DMS153 treated with DMSO at 0.1 percent for 48 hours (cell line): ENCODE data around the gene NANP.
"Not testable (repeated sequence)": the region's sequence is repeated elsewhere in the genome, so short reads cannot be mapped to it uniquely, and the experiment has no call there.

Source experiments
- DNase-seq: peaks from one replicate; lab custom pipeline; 2025; ENCODE audit not compliant: unreplicated experiment; lab: John Stamatoyannopoulos, UW

NANP gene

DNA sequence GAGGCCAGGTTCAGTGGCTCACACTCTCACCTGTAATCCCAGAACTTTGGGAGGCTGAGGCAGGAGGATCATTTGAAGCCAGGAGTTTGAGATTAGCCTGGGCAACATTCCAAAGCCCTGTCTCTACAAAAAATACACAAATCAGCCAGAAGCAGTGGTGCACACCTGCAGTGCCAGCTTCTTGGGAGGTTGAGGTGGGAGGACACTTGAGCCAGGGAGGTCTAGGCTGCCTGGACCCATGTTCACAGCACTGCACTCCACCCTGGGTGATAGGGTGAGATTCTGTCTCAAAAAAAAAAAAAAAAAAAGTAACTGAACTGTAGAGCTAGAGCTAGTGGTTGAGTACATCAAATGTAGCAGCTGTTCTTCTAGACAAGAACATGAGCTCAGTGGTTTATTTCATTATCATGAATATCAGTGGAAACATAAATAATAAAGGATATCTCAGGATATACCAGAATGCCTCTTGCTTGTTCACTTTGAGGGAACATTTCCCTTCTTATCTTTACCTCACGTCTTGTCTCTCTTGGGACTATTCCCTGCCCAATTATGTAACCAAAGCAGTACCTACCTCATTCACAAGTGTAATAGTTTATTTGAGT is 17.6 kb downstream of the NANP start:
- DNase-seq = no peak

DNA sequence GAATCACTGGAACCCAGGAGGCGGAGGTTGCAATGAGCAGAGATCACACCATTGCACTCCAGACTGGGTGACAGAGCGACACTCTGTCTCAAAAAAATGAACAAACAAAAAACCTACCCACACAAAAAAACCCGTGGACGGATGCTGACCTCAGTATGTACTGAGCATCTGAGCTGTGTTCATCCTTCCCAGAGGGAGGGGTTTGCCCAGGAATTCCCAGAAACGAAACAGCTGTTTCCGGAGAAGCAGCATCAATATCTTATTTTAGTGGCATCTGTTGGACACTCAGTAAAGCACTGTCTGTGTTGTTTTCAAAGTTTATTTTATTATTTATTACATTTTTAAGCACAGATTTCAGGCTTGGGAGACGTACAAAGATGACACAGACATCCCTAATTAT is 18.7 kb downstream of the NANP start:
- no peak for DNase-seq

DNA sequence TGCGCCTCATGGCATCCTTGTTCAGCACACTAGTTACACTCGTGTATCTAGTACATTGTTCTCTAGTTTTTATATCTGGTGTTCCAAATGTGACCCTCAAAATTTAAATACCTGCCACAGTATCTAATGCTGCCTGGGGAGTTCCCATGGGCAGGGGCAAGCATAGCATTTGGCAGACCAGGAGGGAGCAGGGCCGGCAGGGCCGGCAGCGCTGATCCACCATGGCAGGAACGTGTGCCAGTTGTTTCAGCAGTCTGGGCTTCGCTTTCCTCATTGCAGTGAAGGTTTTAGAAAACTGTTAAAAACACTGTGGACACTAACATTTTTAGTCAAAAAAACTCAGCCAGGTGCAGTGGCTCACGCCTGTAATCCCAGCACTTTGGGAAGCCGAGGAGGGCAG is 19.2 kb downstream of the NANP start:
- DNase-seq = no peak

DNA sequence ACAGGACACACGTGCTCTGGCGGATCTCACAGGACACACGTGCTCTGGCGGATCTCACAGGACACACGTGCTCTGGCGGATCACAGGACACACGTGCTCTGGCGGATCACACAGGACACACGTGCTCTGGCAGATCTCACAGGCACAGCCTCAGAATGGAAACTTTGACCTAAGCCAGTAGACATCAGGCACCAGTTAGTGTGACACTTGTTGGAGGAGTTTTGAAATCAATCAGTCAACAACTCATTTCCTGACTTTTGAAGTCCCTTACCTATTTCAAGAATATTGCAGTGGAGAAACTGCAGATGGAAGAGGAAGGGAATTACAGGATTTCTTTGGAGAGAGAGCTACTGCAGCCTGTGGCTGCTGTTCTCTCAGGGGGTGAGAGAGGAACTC is 20.9 kb downstream of the NANP start:
- not testable (repeated sequence) for DNase-seq

DNA sequence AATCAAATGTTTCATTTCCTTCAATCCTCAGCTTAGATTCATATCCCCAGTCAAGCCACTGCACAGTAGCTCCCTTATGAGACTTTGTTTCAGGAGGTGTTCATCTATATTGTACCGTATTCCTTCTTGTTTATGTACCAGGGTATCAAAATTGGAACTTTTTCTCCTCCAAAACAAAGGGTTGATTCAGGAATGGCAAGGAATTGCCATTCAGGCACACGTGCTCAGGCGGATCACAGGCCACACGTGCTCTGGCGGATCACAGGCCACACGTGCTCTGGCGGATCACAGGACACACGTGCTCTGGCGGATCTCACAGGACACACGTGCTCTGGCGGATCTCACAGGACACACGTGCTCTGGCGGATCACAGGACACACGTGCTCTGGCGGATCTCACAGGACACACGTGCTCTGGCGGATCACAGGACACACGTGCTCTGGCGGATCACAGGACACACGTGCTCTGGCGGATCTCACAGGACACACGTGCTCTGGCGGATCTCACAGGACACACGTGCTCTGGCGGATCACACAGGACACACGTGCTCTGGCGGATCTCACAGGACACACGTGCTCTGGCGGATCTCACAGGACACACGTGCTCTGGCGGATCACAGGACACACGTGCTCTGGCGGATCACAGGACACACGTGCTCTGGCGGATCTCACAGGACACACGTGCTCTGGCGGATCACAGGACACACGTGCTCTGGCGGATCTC is 21.5 kb downstream of the NANP start:
- not testable (repeated sequence) for DNase-seq

DNA sequence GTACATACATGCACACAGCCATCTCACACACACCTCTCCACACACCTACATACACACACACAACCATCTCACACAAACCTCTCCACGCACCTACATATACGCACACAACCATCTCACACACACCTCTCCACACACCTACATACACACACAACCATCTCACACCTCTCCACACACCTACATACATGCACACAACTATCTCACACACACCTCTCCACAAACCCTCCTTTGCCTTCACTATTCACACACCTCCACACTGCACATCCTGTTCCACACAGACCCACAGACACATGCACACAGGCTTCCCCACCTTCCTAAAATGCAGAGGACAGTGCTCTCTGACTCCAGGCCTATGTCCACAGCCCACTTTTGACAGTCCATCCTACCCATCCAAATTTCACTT is 22.2 kb downstream of the NANP start:
- no peak for DNase-seq

DNA sequence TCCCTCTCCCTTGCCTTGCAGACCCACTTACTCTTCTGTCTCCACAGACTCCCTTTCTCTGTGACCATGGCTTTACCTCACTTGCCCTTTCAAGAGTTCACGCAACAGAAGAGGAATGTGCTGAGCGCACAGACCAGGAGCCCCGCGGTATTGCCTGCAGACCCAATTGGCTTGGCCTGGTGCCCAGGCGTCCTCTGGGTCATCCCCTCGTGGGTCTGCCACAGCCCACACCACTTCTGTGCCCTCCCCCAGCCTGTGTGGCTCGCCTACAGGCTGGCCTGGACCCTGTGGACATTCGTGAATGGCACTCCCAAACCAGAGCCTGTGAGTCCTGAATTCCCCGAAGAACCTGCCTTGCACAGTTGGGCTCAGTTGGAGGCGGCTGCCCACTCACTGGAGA is 23.2 kb downstream of the NANP start:
- DNase-seq = no peak

DNA sequence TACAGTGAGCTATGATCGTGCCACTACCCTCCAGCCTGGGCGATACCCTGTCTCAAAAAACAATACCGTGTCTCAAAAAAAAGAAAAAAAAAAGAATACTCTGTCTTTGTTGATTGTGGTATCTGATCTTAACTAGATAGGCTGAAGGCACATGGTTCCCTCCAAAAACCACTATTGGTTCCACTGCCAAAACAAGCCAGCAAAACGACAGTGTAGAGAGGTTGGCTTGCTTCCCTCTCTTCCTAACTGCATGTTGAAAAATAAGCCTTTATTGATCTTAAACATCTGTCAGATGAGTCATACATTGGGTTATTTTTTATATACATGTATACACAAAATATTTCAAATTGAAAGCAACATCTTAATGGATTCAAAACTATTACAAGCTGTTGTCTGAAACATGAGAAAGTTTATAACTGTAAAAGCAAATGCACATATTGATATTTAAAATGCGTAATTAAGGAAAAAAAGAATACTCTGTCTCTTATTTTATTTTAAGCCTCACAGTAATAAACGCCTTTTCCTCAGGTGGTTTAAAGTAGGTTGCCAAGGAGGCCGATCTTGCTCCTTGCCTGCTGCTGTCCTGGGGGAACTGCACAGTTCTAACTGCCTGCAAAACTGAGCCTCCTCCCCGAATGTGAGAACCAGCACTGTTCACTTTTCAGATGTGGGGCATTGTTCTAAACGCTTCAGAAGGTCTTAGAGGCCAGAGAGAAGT is 31.5 kb downstream of the NANP start:
- DNase-seq = no peak

DNA sequence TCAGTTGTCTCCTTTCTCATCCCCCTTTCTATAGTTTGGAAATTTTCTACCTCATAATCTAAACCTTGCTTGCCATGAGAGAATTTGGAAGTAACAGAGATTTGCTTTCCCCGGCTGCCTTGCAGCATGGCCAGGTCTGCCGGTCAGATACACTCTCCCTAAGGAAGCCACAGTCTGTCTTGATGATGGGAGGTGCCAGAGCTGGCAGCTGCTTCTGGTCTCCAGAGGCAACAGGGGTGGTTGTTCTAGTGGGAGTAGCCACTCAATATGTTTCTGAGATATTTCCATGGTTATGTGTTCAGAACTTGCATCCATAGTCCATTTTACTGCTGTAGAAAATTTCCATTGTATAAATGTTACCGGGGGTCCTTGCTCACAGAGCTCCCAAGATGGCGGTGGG is 33.0 kb downstream of the NANP start:
- not testable (repeated sequence) for DNase-seq

DNA sequence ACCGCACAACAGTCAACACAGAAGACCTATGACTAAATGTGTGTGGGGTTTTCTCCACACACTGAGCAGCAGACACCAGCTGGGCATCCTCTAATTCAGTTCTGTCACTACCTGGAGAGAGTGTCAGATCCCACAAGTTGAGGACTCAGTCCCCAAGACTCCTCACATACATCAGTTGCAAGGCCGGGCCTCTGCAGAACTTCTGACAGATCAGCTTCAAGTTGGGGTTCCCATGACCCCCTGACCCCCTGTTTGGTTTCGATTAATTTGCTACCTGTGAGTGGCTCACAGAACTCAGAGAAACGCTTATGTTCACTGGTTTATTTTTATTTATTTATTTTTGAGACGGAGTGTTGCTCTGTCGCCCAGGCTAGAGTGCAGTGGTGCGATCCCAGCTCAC is 35.3 kb downstream of the NANP start:
- DNase-seq = no peak

DNA sequence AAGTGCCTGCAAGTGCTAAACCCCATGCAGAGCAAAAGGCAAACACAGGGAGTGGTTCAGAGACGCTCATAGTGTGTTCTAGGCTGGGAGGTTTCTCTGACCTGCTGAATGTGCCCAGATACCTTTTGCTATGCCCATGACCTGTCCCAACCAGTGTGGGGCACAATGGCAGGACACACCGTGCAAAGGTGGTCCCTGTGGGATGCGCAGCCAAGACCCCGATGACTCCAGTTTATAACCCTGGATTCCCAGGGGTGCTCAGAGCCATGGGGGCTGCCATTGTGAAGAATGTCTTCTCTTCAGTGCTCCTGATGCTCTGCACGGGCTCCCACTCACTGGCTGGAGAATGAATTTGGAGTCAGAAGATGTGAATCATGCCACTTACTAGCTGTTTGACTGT is 36.3 kb downstream of the NANP start:
- DNase-seq = no peak

DNA sequence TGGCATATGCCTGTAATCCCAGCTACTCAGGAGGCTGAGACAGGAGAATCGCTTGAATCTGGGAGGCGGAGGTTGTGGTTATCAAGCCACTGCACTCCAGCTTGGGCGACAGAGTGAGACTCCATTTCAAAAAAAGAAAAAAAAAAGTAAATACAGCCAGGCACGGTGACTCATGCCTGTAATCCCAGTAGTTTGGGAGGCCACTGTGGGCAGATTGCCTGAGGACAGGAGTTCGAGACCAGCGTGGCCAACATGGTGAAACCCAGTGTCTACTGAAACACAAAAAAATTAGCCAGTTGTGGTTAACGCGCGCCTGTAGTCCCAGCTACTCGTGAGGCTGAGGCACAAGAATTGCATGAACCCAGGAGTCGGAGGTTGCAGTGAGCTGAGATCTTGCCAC is 36.9 kb downstream of the NANP start:
- no peak for DNase-seq

DNA sequence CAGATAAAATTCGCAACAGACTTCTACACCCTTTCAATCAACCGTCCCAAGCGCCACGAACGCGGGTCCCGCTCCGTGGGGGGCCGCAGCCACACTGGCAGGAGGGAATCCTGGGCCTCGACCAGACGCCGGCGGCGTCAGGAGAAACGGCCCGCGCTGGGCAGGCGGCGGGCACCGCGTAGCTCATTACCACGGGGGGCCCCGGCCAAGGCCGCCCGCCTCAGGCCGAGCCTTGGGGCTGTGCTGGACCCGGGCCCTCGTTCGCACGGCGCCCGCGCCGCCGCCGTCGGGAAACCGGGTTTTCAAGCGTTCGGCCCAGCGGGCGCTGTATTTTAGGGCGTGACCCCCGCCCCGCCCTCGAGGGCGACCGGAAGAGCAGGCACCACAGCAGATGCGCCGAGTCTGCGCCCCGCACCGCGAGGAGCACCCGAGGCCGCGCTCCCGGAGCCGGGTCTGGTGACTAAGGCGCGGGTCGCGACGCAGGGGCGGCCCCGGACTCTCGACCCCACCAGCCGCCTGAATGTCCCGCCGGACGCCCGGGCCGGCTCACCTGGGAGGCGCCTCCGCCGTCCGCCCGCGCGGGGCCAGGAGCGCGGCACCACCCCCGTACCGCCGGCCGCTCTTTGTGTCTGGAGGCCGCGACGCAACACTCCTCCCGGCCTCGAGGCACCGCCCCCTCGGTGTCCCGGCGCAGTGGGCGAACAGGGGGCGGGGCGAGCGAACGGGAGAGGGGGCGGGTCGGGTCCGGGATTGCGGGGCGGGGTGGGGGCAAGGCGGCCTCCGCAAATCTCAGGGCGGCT is 38.7 kb downstream of the NANP start, which contains the start of gene NINL:
Gene NINL, minus strand, starts transcription at position 627 of the 800 bp plus-strand sequence. CDS start 58,944 bp downstream, outside the sequence.
- peak; percentile 70 for DNase-seq

DNA sequence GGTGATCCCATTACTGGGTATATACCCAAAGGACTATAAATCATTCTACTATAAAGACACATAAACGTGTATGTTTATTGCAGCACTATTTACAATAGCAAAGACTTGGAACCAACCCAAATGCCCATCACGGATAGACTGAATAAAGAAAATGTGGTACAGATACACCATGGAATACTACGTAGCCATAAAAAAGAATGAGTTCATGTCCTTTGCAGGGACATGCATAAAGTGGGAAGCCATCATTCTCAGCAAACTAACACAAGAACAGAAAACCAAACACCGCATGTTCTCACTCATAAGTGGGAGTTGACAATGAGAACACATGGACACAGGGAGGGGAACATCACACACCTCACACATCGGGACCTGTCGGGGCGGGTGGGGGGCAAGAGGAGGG is 40.2 kb downstream of the NANP start:
- DNase-seq = not testable (repeated sequence)

DNA sequence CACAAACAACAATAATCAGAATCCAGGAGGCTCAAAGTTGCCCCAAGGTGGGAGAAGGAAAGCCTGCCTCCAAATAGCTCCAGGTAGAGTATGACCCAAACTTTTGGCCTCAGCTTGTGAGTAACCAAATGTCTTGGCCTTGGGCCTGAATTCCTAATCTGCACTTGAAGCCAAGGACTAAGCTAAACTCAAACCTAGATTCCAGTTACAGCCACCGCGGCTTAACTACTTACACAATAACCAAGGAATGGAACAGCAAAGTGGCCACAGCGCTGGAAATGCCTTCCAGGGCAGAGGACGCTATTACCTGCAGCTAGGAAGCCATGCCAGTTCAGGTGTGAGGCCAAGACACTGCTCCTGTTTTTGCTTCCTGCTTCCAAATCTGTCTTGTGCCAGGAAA is 43.1 kb downstream of the NANP start:
- DNase-seq = no peak

DNA sequence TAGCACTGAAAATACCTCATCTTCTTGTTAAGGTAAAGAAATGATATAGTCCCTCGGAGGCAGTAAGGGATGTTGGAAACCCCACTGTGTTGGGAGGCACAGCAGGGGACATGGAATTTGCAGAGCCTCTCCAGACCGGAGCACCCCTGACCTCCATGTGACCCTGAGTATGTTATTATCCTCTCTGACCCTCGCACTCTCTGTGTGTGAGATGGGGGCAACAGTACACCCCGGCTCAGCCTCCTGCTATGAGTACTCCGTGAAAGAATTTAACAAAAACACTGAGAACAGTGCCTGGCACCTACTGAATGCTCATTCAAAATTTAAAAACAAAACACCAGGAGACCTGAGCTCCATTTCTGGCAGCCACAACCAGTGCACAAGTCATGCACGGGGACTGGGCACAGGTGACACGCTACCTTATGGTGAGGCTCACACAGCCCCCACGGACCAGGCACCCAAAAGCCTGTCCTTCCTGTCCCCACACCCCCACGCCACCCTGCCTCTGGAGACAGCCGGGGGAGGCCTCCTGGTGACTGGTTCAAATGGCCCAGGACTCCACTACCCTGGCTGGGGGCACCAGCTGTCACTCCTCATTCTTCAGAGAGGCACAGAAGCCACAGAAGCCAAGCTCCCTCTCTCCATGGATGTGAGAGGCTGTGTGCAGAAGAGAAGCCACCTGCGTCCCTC is 44.6 kb downstream of the NANP start:
- DNase-seq = no peak

DNA sequence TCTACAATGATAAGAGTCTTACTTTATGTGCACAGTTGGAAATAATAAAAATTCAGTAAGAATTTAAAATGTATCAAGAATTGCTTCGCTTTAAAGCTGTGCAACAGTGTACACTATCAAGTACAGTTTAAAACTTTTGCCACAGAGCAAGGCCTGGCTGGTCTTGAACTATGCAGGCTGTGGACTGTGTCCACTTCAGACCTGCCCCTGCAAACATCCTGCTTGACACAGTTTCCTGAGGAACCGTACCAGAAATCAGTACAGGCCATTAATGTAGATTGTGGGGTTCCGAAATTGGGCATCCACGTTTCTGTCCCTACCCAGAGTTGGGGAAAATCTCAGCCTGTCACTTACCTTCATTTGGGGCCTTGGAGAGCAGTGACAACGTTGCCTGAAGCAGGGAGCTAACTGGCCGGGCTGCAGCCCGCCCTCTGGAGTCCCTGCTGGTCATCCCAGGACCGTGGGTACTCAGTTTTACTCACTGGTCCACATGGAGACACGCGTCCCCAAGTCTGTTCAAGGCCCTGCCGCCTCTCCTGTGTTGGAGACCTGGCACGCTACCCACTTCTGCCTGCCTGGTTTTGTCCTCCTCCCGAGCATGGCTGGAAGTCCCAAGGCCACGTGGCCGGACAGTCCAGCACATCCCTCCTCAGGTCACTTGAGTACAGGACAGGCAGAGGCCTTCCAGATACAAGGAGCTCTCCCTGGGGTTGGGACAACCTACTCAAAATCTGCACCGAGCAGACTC is 46.9 kb downstream of the NANP start:
- no peak for DNase-seq

DNA sequence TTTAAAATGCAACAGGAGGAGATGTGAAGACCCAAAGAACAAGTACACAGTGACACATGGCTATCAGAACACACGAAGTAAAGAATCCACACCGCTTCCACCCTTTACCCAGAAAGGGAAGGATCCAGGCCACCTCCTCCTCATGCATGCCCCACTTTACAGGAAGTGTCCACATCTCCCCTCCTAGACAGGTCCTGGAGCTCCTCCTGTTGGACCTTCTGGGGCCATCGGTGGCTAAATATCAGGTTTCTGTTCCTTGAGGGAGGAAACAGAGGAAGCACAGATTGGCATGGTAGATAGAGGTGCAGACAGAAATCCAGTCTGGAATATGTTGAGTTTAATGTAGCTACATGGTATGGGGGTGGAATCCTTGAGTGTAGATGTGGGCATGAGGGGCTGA is 49.4 kb downstream of the NANP start:
- DNase-seq = no peak

DNA sequence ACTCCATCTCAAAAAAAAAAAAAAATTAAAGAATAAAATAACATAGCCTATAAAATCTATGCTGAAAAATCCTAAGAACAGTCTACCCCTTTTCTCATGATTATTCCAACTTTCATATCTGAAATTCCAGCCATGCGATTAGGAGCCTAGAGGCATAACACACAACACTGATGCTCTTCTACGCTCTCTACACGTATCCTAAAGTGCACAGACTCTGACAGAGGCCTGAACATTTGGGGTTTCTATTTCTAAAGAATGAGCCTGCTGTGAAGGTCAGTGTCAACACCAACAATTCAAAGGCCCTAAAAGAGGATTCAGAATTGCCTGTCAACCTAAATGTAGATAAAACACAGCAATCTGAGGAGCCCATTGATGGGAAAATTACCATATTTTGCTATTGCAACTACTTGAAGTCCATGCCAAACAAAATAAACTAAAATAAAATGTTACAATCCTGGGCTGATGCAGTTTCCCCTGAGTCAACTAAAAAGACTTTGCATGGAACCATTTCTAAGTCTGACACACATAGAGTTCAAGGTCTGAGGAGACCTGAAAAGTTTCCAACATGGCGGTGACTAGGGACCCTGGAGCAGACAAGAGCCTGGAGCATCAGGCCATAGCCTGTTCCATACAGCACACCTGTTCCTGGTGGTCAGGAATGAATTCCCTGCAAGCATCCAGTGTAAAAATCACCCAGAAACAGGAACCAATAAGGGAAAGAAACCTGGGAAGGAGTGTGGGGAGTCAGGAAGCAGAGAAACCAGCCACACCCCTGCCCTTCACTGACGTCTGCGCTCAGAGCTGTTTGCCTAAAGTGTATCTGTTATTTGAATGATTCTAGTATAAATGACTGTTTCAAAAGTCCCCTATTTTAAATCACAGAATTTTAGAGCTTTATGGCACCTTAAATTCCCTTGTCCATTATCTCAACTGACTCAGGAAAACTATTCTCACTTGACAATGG is 50.2 kb downstream of the NANP start:
- DNase-seq = no peak
